ENCODE data around the gene RBCK1.

The RBCK1 gene

GRCh38 chr20:478949-479429 lies 70.9 kb downstream of the RBCK1 start:
- H3K36me3 Mint-ChIP-seq (ENCODE audit: low read depth) = peaks cover 60% of the 10 kb centered on the region
- no peaks in the 10 kb centered on the region for H3K27me3 Mint-ChIP-seq (ENCODE audit: low read depth)
- peaks cover 22% of the 10 kb centered on the region for H3K4me1 Mint-ChIP-seq
- H3K4me3 Mint-ChIP-seq = no peak overlapping the region
- H3K9me3 Mint-ChIP-seq = no peaks in the 10 kb centered on the region
- peak overlapping the region; percentile 1 to 53 (median 49) for H3K27ac Mint-ChIP-seq
- TF ChIP-seq CTCF (IDR thresholded peaks at IDR 0.05; ENCODE audit: unreplicated experiment in 3 of 3) = peak; percentile 47 to 67 (median 54)

GRCh38 chr20:479487-479886 lies 71.4 kb downstream of the RBCK1 start:
- H3K27me3 Mint-ChIP-seq (ENCODE audit: low read depth) = no peaks in the 10 kb centered on the region
- no peak overlapping the region for H3K4me3 Mint-ChIP-seq
- H3K27ac Mint-ChIP-seq = peak overlapping the region in 1 of 3 experiments; percentile 1
- peaks cover 60% of the 10 kb centered on the region for H3K36me3 Mint-ChIP-seq (ENCODE audit: low read depth)
- no peaks in the 10 kb centered on the region for H3K9me3 Mint-ChIP-seq
- H3K4me1 Mint-ChIP-seq = peaks cover 19% of the 10 kb centered on the region
- no peak for TF ChIP-seq CTCF (IDR thresholded peaks at IDR 0.05; ENCODE audit: unreplicated experiment in 3 of 3)

DNA sequence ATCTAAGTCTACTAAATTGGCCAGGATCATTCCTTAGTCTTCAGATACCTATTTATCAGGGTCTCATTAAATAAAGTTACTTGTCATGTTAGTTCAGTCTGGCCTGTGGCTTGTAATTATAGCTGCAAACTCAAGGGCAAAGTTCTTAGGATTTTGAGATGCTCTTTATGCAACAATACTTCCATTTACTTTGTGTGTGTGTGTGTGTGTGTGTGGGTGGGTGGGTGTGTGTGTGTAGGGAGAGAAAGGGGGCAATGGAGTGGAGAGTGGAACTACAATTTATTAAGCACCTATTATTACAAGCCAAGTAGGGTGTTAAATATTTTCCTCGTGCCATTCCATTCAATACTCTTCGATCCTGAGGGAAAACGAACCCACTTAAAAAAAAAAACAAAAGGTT lies 71.9 kb downstream of the RBCK1 start:
- H3K9me3 Mint-ChIP-seq = no peaks in the 10 kb centered on the region
- H3K4me3 Mint-ChIP-seq = no peak overlapping the region
- no peaks in the 10 kb centered on the region for H3K27me3 Mint-ChIP-seq (ENCODE audit: low read depth)
- peaks cover 15% of the 10 kb centered on the region for H3K4me1 Mint-ChIP-seq
- no peak overlapping the region for H3K27ac Mint-ChIP-seq
- no peak for TF ChIP-seq CTCF (IDR thresholded peaks at IDR 0.05; ENCODE audit: unreplicated experiment in 3 of 3)
- peaks cover 60% of the 10 kb centered on the region for H3K36me3 Mint-ChIP-seq (ENCODE audit: low read depth)

GRCh38 chr20:481167-481566 lies 73.1 kb downstream of the RBCK1 start:
- TF ChIP-seq CTCF (IDR thresholded peaks at IDR 0.05; ENCODE audit: unreplicated experiment in 3 of 3) = no peak
- Mint-ChIP-seq H3K9me3 (no peaks in the 10 kb centered on the region), H3K27me3 (ENCODE audit: low read depth) (no peaks in the 10 kb centered on the region), H3K36me3 (ENCODE audit: low read depth) (peaks cover 66% of the 10 kb centered on the region), H3K27ac (no peak overlapping the region), H3K4me1 (peaks cover 9% of the 10 kb centered on the region), H3K4me3 (no peak overlapping the region)
